HG03354 (cell line): ENCODE results near the gene CBFB.
"Not testable (repeated sequence)": the region's sequence is repeated elsewhere in the genome, so short reads cannot be mapped to it uniquely, and the experiment has no call there.

Experiments used
- ATAC-seq: cut with Tn5 transposase; IDR thresholded peaks from one replicate; pipeline ENCODE4 v1.9.1; 2021; ENCODE audit warnings: mild to moderate bottlenecking; ENCODE audit not compliant: unreplicated experiment, poor library complexity, severe bottlenecking

The CBFB gene

GRCh38 chr16:67028696-67029253 is at the start of gene CBFB:
CBFB (plus strand) TSS chr16:67029149; CDS start chr16:67029408, 259 bp downstream.
- ATAC-seq: peak; percentile 86

GRCh38 chr16:66983033-66983432 is 45.9 kb upstream of the CBFB start:
- ATAC-seq: no peak

- no peak for ATAC-seq
Observed at GRCh38 chr16:66984892-66985311, 44.0 kb upstream of the CBFB start.

GRCh38 chr16:66986559-66986958 is 42.4 kb upstream of the CBFB start:
- no peak for ATAC-seq

- no peak for ATAC-seq
Observed at GRCh38 chr16:66988197-66988788, 40.7 kb upstream of the CBFB start, which contains the start of gene CES4A. CES4A (plus strand) TSS chr16:66988589; CDS start chr16:66988773, 184 bp downstream.

GRCh38 chr16:66991545-66992077 is 37.3 kb upstream of the CBFB start:
- no peak for ATAC-seq

GRCh38 chr16:66993558-66993957 is 35.4 kb upstream of the CBFB start:
- ATAC-seq: not testable (repeated sequence)

- no peak for ATAC-seq
Observed at GRCh38 chr16:66996324-66996982, 32.5 kb upstream of the CBFB start.

GRCh38 chr16:66996983-66997358 is 32.0 kb upstream of the CBFB start:
- no peak for ATAC-seq

- ATAC-seq: no peak
Observed at GRCh38 chr16:67000384-67001351, 28.3 kb upstream of the CBFB start.

GRCh38 chr16:67001726-67002125 is 27.2 kb upstream of the CBFB start:
- no peak for ATAC-seq

- ATAC-seq: no peak
Observed at GRCh38 chr16:67006930-67007658, 21.9 kb upstream of the CBFB start.

- ATAC-seq: no peak
Observed at GRCh38 chr16:67009158-67009557, 19.8 kb upstream of the CBFB start.

GRCh38 chr16:67011274-67011673 is 17.7 kb upstream of the CBFB start:
- no peak for ATAC-seq

- ATAC-seq: no peak
Observed at GRCh38 chr16:67013233-67013822, 15.6 kb upstream of the CBFB start.

GRCh38 chr16:67013823-67014633 is 14.9 kb upstream of the CBFB start:
- ATAC-seq: peak; percentile 63

GRCh38 chr16:67014634-67015312 is 14.2 kb upstream of the CBFB start:
- ATAC-seq: no peak
